ENCODE results near the gene HIVEP2.

DNA sequence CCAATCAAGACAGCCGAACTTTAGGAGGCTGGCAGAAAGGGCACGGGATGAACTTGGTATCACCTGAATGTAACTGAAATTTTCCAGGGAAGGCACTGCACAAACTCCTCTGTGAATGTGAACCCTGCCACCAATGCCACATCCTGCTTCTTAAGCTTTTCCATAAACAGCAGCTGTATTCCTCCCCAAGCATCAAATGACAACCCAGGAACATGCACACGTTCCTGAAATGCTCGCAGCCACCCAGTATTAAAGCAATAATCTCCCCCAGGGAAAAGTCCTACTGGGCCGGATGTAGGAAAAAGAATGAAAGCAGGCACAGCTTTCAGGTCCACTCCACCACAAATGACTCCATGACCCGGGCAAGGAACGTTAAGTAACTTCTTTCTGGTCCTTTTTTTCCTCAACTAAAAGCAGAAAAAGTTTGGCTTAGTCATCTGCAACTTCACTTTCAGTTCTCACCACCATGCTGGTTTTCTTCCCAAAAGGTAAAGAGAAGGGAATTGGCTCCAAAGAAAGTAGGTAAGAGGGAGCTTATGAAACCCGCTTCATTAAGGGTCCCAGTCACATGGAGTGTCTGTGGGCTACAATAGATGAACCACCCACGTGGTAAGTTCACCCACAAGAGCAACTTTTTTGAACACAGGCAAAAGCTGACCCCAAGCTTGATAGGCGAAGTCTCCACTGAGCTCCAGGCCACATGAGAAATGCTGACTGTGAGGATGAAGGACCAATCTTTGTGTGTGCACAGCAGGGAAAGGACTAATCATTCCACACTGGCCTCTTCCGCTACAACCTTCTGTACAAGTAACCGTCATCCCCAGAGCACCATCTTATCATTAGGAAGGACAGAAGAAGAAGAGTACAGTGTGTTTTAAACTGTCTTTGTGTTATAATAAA lies 90.1 kb downstream of the HIVEP2 start:
- peak; percentile 42; the same call in 1 of the 2 replicates for TF ChIP-seq POLR2A (IDR thresholded peaks at IDR 0.05; ENCODE audit: low read depth, low read length)
- 0 out of 2 replicates have a peak, but pooled peaks have one; percentile 13 for TF ChIP-seq POLR2AphosphoS5 (IDR thresholded peaks at IDR 0.05; ENCODE audit: low read depth, low read length)
- TF ChIP-seq TAF1 (IDR thresholded peaks at IDR 0.05; ENCODE audit: low read depth, low read length) = no peak
- no peak for TF ChIP-seq POU2F2 (IDR thresholded peaks at IDR 0.05; ENCODE audit: low read depth, low read length)

Measured in GM12891 (cell line).